HEK293 (cell line): ENCODE data around the gene OPHN1.
A peak's percentile ranks its signal among the peaks of the same experiment; 100 is the strongest.

Source experiments
- GFI1B ChIP-seq: fragments of 450-650 bp; formaldehyde crosslinking; IDR thresholded peaks from 2 replicates; pipeline ENCODE4 v1.5.1; 2016; ENCODE audit warnings: missing biosample characterization, missing genetic modification characterization
- KLF7 ChIP-seq: fragments of 450-650 bp; formaldehyde crosslinking; IDR thresholded peaks from 2 replicates; pipeline ENCODE4 v1.5.1; 2016; ENCODE audit warnings: missing biosample characterization, missing genetic modification characterization, borderline replicate concordance
- SALL2 ChIP-seq: fragments of 450-650 bp; formaldehyde crosslinking; IDR thresholded peaks from 2 replicates; pipeline ENCODE4 v1.5.0; 2017; ENCODE audit warnings: missing biosample characterization, mild to moderate bottlenecking, missing genetic modification characterization, borderline replicate concordance
- SP3 ChIP-seq: fragments of 450-650 bp; formaldehyde crosslinking; IDR thresholded peaks from 2 replicates; pipeline ENCODE4 v1.5.1; 2016; ENCODE audit warnings: missing biosample characterization, missing genetic modification characterization
- YY2 ChIP-seq: fragments of 450-650 bp; formaldehyde crosslinking; IDR thresholded peaks from 2 replicates; pipeline ENCODE4 v1.5.1; 2016; ENCODE audit warnings: missing biosample characterization, missing genetic modification characterization
- ZFP3 ChIP-seq: fragments of 450-650 bp; formaldehyde crosslinking; IDR thresholded peaks from 2 replicates; pipeline ENCODE4 v1.5.1; 2016; ENCODE audit warnings: low read depth, missing biosample characterization, missing genetic modification characterization
- ZNF10 ChIP-seq: fragments of 450-650 bp; formaldehyde crosslinking; IDR thresholded peaks from 2 replicates; pipeline ENCODE4 v1.5.1; 2017; ENCODE audit warnings: missing biosample characterization, missing genetic modification characterization
- ZNF184 ChIP-seq: fragments of 450-650 bp; IDR thresholded peaks from 2 replicates; pipeline ENCODE4 v1.5.1; 2018; ENCODE audit warnings: missing biosample characterization, mild to moderate bottlenecking, missing genetic modification characterization
- ZNF211 ChIP-seq: fragments of 450-650 bp; formaldehyde crosslinking; IDR thresholded peaks from 2 replicates; pipeline ENCODE4 v1.5.1; 2016; ENCODE audit warnings: low read depth, missing biosample characterization, missing genetic modification characterization
- ZNF221 ChIP-seq: fragments of 450-650 bp; formaldehyde crosslinking; IDR thresholded peaks from 2 replicates; pipeline ENCODE4 v1.5.1; 2017; ENCODE audit warnings: missing biosample characterization, missing genetic modification characterization, borderline replicate concordance
- ZNF501 ChIP-seq: fragments of 450-650 bp; formaldehyde crosslinking; IDR thresholded peaks from 2 replicates; pipeline ENCODE4 v1.5.1; 2016; ENCODE audit warnings: missing biosample characterization, missing genetic modification characterization
- ZNF555 ChIP-seq: fragments of 450-650 bp; formaldehyde crosslinking; conservative IDR thresholded peaks from 2 replicates; pipeline ENCODE4 v1.5.1; 2017; ENCODE audit warnings: missing biosample characterization, mild to moderate bottlenecking, missing genetic modification characterization, inconsistent platforms
- ZNF560 ChIP-seq: fragments of 450-650 bp; formaldehyde crosslinking; IDR thresholded peaks from 2 replicates; pipeline ENCODE4 v1.5.1; 2017; ENCODE audit warnings: missing biosample characterization, missing genetic modification characterization, borderline replicate concordance
- ZNF626 ChIP-seq: fragments of 450-650 bp; sonication (Bioruptor Pico); formaldehyde crosslinking; IDR thresholded peaks from 2 replicates; pipeline ENCODE4 v1.5.1; 2018; ENCODE audit warnings: missing biosample characterization, missing genetic modification characterization, inconsistent platforms
- ZNF654 ChIP-seq: fragments of 450-650 bp; formaldehyde crosslinking; IDR thresholded peaks from 2 replicates; pipeline ENCODE4 v1.5.1; 2016; ENCODE audit warnings: low read depth, missing biosample characterization, missing genetic modification characterization
- ZNF792 ChIP-seq: fragments of 450-650 bp; formaldehyde crosslinking; IDR thresholded peaks from 2 replicates; pipeline ENCODE4 v1.5.1; 2016; ENCODE audit warnings: missing biosample characterization, missing genetic modification characterization
- TF ChIP-seq, protein P1 (sequence below): fragments of 450-650 bp; formaldehyde crosslinking; IDR thresholded peaks from 2 replicates; pipeline ENCODE4 v1.5.1; 2016; ENCODE audit warnings: missing biosample characterization, missing genetic modification characterization
- TF ChIP-seq, protein P2 (sequence below): fragments of 450-650 bp; IDR thresholded peaks from 2 replicates; pipeline ENCODE4 v1.5.1; 2018; ENCODE audit warnings: missing biosample characterization, missing genetic modification characterization
- TF ChIP-seq, protein P3 (sequence below): fragments of 450-650 bp; formaldehyde crosslinking; IDR thresholded peaks from 2 replicates; pipeline ENCODE4 v1.5.1; 2016; ENCODE audit warnings: missing biosample characterization, missing genetic modification characterization
- TF ChIP-seq, protein P4 (sequence below): fragments of 450-650 bp; formaldehyde crosslinking; IDR thresholded peaks from 2 replicates; pipeline ENCODE4 v1.5.1; 2016; ENCODE audit warnings: missing biosample characterization, missing genetic modification characterization, borderline replicate concordance
- TF ChIP-seq, protein P5 (sequence below): fragments of 450-650 bp; formaldehyde crosslinking; conservative IDR thresholded peaks from 2 replicates; pipeline ENCODE4 v1.5.1; 2016; ENCODE audit warnings: low read depth, missing biosample characterization, missing genetic modification characterization

The OPHN1 gene

DNA sequence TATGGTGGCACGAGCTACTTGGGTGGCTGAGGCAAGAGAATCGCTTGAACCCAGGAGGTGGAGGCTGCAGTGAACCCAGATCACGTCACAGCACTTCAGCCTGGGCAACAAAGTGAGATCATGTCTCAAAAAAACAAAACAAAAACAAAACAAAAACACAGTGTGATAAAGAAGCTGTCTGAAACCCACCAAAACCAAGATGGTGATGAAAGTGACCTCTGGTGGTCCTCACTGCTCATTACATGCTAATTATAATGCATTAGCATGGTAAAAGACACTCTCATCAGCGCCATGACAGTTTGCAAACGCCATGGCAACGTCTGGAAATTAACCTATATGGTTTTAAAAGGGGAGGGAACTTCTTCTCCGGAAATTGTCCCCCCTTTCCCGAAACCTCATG lies 29.4 kb upstream of the OPHN1 start (continued):
- TF ChIP-seq, protein P1, sequence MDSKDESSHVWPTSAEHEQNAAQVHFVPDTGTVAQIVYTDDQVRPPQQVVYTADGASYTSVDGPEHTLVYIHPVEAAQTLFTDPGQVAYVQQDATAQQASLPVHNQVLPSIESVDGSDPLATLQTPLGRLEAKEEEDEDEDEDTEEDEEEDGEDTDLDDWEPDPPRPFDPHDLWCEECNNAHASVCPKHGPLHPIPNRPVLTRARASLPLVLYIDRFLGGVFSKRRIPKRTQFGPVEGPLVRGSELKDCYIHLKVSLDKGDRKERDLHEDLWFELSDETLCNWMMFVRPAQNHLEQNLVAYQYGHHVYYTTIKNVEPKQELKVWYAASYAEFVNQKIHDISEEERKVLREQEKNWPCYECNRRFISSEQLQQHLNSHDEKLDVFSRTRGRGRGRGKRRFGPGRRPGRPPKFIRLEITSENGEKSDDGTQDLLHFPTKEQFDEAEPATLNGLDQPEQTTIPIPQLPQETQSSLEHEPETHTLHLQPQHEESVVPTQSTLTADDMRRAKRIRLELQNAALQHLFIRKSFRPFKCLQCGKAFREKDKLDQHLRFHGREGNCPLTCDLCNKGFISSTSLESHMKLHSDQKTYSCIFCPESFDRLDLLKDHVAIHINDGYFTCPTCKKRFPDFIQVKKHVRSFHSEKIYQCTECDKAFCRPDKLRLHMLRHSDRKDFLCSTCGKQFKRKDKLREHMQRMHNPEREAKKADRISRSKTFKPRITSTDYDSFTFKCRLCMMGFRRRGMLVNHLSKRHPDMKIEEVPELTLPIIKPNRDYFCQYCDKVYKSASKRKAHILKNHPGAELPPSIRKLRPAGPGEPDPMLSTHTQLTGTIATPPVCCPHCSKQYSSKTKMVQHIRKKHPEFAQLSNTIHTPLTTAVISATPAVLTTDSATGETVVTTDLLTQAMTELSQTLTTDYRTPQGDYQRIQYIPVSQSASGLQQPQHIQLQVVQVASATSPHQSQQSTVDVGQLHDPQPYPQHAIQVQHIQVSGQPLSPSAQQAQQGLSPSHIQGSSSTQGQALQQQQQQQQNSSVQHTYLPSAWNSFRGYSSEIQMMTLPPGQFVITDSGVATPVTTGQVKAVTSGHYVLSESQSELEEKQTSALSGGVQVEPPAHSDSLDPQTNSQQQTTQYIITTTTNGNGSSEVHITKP, result peak; percentile 40; the same call in 1 of the 2 replicates
- TF ChIP-seq YY2, result peak; percentile 59; the same call in 1 of the 2 replicates
- 0 out of 2 replicates have a peak, but pooled peaks have one; percentile 17 for TF ChIP-seq GFI1B (tag by site-specific recombination)
- no peak for TF ChIP-seq ZNF10 (tag by site-specific recombination)
- TF ChIP-seq ZNF560 (tag by site-specific recombination), result no peak
- no peak for TF ChIP-seq KLF7
- TF ChIP-seq ZNF792 (tag by site-specific recombination), result no peak
- TF ChIP-seq SALL2 (tag by site-specific recombination), result peak; percentile 72; the same call in 1 of the 2 replicates
- TF ChIP-seq, protein P2, sequence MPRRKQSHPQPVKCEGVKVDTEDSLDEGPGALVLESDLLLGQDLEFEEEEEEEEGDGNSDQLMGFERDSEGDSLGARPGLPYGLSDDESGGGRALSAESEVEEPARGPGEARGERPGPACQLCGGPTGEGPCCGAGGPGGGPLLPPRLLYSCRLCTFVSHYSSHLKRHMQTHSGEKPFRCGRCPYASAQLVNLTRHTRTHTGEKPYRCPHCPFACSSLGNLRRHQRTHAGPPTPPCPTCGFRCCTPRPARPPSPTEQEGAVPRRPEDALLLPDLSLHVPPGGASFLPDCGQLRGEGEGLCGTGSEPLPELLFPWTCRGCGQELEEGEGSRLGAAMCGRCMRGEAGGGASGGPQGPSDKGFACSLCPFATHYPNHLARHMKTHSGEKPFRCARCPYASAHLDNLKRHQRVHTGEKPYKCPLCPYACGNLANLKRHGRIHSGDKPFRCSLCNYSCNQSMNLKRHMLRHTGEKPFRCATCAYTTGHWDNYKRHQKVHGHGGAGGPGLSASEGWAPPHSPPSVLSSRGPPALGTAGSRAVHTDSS (tag by site-specific recombination), result no peak
- no peak for TF ChIP-seq ZFP3
- TF ChIP-seq ZNF221, result no peak
- TF ChIP-seq, protein P3, sequence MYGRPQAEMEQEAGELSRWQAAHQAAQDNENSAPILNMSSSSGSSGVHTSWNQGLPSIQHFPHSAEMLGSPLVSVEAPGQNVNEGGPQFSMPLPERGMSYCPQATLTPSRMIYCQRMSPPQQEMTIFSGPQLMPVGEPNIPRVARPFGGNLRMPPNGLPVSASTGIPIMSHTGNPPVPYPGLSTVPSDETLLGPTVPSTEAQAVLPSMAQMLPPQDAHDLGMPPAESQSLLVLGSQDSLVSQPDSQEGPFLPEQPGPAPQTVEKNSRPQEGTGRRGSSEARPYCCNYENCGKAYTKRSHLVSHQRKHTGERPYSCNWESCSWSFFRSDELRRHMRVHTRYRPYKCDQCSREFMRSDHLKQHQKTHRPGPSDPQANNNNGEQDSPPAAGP, result peak; percentile 64
- TF ChIP-seq SP3 (tag by site-specific recombination), result peak; percentile 35; the same call in 1 of the 2 replicates
- TF ChIP-seq, protein P4, sequence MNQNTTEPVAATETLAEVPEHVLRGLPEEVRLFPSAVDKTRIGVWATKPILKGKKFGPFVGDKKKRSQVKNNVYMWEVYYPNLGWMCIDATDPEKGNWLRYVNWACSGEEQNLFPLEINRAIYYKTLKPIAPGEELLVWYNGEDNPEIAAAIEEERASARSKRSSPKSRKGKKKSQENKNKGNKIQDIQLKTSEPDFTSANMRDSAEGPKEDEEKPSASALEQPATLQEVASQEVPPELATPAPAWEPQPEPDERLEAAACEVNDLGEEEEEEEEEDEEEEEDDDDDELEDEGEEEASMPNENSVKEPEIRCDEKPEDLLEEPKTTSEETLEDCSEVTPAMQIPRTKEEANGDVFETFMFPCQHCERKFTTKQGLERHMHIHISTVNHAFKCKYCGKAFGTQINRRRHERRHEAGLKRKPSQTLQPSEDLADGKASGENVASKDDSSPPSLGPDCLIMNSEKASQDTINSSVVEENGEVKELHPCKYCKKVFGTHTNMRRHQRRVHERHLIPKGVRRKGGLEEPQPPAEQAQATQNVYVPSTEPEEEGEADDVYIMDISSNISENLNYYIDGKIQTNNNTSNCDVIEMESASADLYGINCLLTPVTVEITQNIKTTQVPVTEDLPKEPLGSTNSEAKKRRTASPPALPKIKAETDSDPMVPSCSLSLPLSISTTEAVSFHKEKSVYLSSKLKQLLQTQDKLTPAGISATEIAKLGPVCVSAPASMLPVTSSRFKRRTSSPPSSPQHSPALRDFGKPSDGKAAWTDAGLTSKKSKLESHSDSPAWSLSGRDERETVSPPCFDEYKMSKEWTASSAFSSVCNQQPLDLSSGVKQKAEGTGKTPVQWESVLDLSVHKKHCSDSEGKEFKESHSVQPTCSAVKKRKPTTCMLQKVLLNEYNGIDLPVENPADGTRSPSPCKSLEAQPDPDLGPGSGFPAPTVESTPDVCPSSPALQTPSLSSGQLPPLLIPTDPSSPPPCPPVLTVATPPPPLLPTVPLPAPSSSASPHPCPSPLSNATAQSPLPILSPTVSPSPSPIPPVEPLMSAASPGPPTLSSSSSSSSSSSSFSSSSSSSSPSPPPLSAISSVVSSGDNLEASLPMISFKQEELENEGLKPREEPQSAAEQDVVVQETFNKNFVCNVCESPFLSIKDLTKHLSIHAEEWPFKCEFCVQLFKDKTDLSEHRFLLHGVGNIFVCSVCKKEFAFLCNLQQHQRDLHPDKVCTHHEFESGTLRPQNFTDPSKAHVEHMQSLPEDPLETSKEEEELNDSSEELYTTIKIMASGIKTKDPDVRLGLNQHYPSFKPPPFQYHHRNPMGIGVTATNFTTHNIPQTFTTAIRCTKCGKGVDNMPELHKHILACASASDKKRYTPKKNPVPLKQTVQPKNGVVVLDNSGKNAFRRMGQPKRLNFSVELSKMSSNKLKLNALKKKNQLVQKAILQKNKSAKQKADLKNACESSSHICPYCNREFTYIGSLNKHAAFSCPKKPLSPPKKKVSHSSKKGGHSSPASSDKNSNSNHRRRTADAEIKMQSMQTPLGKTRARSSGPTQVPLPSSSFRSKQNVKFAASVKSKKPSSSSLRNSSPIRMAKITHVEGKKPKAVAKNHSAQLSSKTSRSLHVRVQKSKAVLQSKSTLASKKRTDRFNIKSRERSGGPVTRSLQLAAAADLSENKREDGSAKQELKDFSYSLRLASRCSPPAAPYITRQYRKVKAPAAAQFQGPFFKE (tag by site-specific recombination), result no peak
- TF ChIP-seq ZNF501 (tag by site-specific recombination), result no peak
- TF ChIP-seq ZNF555 (tag by site-specific recombination), result no peak
- TF ChIP-seq, protein P5, sequence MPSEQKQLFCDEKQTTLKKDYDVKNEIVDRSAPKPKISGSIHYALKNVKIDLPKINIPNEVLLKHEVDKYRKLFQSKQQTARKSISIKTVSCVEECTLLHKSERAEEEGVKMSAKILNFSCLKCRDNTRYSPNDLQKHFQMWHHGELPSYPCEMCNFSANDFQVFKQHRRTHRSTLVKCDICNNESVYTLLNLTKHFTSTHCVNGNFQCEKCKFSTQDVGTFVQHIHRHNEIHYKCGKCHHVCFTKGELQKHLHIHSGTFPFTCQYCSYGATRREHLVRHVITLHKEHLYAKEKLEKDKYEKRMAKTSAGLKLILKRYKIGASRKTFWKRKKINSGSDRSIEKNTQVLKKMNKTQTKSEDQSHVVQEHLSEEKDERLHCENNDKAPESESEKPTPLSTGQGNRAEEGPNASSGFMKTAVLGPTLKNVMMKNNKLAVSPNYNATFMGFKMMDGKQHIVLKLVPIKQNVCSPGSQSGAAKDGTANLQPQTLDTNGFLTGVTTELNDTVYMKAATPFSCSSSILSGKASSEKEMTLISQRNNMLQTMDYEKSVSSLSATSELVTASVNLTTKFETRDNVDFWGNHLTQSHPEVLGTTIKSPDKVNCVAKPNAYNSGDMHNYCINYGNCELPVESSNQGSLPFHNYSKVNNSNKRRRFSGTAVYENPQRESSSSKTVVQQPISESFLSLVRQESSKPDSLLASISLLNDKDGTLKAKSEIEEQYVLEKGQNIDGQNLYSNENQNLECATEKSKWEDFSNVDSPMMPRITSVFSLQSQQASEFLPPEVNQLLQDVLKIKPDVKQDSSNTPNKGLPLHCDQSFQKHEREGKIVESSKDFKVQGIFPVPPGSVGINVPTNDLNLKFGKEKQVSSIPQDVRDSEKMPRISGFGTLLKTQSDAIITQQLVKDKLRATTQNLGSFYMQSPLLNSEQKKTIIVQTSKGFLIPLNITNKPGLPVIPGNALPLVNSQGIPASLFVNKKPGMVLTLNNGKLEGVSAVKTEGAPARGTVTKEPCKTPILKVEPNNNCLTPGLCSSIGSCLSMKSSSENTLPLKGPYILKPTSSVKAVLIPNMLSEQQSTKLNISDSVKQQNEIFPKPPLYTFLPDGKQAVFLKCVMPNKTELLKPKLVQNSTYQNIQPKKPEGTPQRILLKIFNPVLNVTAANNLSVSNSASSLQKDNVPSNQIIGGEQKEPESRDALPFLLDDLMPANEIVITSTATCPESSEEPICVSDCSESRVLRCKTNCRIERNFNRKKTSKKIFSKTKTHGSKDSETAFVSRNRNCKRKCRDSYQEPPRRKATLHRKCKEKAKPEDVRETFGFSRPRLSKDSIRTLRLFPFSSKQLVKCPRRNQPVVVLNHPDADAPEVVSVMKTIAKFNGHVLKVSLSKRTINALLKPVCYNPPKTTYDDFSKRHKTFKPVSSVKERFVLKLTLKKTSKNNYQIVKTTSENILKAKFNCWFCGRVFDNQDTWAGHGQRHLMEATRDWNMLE (tag by site-specific recombination), result peak; percentile 36; the same call in 1 of the 2 replicates
- TF ChIP-seq ZNF184 (tag by site-specific recombination), result no peak
- TF ChIP-seq ZNF626 (tag by site-specific recombination), result no peak
- no peak for TF ChIP-seq ZNF211 (tag by site-specific recombination)
- TF ChIP-seq ZNF654 (tag by site-specific recombination), result peak; percentile 84
